ENCODE results near the gene SNAI1.
A peak's percentile ranks its signal among the peaks of the same experiment; 100 is the strongest.

The SNAI1 gene

GRCh38 chr20:49980140-49981008 is 2.4 kb upstream of the SNAI1 start:
- no peak overlapping the region for H3K27ac ChIP-seq
- no peak for TF ChIP-seq ZFX (IDR thresholded peaks at IDR 0.05)
- TF ChIP-seq, protein P1, sequence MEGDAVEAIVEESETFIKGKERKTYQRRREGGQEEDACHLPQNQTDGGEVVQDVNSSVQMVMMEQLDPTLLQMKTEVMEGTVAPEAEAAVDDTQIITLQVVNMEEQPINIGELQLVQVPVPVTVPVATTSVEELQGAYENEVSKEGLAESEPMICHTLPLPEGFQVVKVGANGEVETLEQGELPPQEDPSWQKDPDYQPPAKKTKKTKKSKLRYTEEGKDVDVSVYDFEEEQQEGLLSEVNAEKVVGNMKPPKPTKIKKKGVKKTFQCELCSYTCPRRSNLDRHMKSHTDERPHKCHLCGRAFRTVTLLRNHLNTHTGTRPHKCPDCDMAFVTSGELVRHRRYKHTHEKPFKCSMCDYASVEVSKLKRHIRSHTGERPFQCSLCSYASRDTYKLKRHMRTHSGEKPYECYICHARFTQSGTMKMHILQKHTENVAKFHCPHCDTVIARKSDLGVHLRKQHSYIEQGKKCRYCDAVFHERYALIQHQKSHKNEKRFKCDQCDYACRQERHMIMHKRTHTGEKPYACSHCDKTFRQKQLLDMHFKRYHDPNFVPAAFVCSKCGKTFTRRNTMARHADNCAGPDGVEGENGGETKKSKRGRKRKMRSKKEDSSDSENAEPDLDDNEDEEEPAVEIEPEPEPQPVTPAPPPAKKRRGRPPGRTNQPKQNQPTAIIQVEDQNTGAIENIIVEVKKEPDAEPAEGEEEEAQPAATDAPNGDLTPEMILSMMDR (conservative IDR thresholded peaks at IDR 0.05), result no peak

DNA sequence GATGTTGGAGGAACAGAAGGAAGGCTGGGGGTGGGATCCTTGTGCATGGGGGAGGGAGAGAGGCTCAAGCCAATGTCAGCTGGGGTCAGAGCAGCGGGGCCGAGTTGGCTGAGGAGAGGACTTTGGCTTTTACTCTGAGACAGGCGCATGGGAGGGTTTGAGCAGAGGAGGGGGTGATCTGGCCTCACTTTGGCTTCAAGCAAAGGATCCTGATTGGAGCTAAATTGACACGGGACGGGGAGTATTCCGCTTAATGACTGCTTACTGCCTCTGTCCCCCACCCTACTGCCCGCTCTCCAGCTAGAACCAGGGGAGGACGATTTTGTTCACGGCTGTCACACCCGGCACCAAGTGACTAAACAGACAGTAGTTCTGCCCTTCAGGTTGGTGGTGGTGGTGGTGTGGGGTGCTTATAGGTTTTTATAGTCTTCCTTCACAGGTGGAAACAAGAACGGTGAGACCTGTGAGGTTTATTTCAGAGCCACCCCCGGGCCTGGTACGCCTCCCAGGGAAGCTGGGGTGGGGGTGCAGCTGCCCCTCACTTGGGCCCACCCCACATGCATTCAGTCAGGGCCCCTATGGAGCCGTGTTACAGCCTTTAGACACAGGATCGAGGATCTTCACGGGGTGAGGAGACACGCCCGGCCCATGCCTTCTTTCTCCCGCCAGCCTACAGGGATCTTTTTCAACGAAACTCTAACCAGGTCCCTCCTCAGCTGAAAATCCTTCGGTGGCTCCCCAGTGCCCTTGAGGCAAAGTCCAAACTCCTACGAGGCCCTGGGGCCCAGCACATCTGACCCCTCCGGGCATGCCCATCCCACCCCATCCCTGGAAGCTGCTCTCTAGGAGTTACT is 1.3 kb upstream of the SNAI1 start:
- H3K27ac ChIP-seq, result peak overlapping the region; percentile 75
- no peak for TF ChIP-seq ZFX (IDR thresholded peaks at IDR 0.05)
- TF ChIP-seq, protein P1 (conservative IDR thresholded peaks at IDR 0.05), result no peak

DNA sequence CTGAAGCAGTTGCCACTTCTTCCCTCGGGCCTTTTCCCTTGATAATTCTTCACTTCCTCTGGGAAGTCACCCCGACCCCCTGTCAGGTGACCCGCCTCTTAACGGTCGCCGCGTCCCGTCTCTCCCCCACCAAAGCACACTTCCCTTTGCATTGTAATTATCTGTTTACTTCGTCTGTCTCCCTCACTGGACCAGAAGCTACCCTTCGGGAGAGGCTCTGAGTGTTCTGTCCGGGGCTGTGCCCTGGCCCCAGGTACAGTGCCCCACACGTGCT is 771 bp upstream of the SNAI1 start:
- no peak for TF ChIP-seq ZFX (IDR thresholded peaks at IDR 0.05)
- TF ChIP-seq, protein P1 (conservative IDR thresholded peaks at IDR 0.05), result no peak
- H3K27ac ChIP-seq, result peak overlapping the region; percentile 75

DNA sequence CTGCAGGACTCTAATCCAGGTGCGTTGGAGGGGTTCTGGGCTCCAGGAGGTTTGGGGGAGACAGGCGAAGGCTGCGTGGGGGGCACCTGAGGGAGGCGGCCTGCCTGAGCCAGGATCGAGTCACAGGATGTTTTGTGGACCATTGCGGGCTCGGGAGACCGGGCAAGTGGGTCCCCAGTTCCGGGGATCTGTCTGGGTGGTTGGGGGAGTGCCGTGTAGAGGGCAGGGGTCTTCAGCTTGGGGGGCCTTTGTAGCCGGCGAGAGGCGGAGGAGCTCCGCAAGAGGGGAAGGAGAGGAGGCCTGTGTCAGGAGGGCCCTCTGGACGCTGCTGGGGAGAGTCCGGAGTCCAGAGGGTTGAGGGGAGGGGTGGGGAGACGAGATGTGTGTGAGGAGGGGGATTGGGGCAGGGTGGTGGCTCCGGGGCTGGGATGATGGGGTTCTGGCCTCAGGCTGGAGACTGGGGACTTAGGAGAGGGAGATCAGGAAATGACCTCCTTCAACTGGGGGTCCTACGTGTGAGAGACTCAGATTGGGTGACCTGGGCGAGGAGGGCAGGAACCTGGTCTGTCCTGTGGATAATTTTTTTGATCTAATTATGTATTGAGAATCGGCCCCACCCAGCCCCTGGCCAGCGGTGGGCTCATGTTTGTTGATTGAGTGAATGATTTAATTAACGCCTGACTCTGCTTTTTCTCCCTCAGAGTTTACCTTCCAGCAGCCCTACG is 505 bp downstream of the SNAI1 start:
- peak overlapping the region; percentile 75 for H3K27ac ChIP-seq
- no peak for TF ChIP-seq ZFX (IDR thresholded peaks at IDR 0.05)
- TF ChIP-seq, protein P1 (conservative IDR thresholded peaks at IDR 0.05), result no peak

- H3K27ac ChIP-seq, result peak overlapping the region; percentile 75; the same call in 1 of the 2 replicates
- no peak for TF ChIP-seq ZFX (IDR thresholded peaks at IDR 0.05)
- TF ChIP-seq, protein P1 (conservative IDR thresholded peaks at IDR 0.05), result no peak
These were observed 1.1 kb downstream of the SNAI1 start for GRCh38 chr20:49983848-49984408.

DNA sequence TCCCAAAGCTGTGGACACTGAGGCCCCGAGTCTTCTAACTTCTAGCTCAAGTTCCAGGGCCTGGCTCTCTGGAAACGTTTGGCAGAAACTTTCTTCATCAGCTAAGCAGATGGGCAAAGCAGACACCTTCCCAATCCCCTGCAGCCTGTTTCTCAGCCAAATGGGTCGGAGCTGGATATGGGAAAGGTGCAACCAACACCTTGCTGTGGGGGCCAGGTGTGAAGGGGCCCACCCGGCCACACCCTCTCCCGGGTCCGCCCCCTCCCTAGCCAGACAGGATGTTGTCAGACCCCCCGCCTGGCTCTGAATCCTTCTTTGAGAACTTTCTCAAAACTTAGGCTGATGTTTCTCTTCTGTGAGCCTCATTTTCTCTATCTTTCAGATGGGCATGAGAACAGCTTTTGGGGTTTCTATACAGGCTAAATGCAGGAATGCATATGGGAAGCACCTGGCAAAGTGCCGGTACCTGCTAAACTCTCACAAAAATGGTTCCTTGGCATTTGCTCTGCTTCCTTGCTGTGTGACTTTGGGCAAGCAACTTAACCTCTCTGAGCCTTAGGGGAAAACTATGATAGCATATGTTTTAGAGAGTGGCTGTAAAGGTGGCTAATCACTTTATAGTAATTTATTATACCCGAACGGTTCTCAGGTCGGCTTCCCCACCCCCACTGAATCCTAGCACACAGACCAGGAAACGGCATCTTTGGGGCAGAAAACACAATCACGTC is 1.8 kb downstream of the SNAI1 start:
- TF ChIP-seq ZFX (IDR thresholded peaks at IDR 0.05), result no peak
- TF ChIP-seq, protein P1 (conservative IDR thresholded peaks at IDR 0.05), result no peak
- H3K27ac ChIP-seq, result no peak overlapping the region

Data from C4-2B (cell line).